Measurements from ENCODE around the gene SOX18.

- no peak for TF ChIP-seq TCF12 (IDR thresholded peaks at IDR 0.05; ENCODE audit: low read depth)
- TF ChIP-seq, protein P1, sequence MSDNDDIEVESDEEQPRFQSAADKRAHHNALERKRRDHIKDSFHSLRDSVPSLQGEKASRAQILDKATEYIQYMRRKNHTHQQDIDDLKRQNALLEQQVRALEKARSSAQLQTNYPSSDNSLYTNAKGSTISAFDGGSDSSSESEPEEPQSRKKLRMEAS (IDR thresholded peaks at IDR 0.05): no peak
- no peak for TF ChIP-seq RAD21 (IDR thresholded peaks at IDR 0.05; ENCODE audit: low read depth)
- TF ChIP-seq TAF1 (IDR thresholded peaks at IDR 0.05; ENCODE audit: low read depth): no peak
- TF ChIP-seq NFIC (IDR thresholded peaks at IDR 0.05): no peak
- no peak for TF ChIP-seq EP300 (IDR thresholded peaks at IDR 0.05; ENCODE audit: borderline replicate concordance)
- TF ChIP-seq, protein P2, sequence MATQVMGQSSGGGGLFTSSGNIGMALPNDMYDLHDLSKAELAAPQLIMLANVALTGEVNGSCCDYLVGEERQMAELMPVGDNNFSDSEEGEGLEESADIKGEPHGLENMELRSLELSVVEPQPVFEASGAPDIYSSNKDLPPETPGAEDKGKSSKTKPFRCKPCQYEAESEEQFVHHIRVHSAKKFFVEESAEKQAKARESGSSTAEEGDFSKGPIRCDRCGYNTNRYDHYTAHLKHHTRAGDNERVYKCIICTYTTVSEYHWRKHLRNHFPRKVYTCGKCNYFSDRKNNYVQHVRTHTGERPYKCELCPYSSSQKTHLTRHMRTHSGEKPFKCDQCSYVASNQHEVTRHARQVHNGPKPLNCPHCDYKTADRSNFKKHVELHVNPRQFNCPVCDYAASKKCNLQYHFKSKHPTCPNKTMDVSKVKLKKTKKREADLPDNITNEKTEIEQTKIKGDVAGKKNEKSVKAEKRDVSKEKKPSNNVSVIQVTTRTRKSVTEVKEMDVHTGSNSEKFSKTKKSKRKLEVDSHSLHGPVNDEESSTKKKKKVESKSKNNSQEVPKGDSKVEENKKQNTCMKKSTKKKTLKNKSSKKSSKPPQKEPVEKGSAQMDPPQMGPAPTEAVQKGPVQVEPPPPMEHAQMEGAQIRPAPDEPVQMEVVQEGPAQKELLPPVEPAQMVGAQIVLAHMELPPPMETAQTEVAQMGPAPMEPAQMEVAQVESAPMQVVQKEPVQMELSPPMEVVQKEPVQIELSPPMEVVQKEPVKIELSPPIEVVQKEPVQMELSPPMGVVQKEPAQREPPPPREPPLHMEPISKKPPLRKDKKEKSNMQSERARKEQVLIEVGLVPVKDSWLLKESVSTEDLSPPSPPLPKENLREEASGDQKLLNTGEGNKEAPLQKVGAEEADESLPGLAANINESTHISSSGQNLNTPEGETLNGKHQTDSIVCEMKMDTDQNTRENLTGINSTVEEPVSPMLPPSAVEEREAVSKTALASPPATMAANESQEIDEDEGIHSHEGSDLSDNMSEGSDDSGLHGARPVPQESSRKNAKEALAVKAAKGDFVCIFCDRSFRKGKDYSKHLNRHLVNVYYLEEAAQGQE (IDR thresholded peaks at IDR 0.05; ENCODE audit: low read depth): no peak
- TF ChIP-seq YY1 (IDR thresholded peaks at IDR 0.05; ENCODE audit: low read depth): no peak
- TF ChIP-seq CEBPB (IDR thresholded peaks at IDR 0.05): no peak
- no peak for TF ChIP-seq CREB1 (IDR thresholded peaks at IDR 0.05; ENCODE audit: low read depth)
These were observed 19.9 kb downstream of the SOX18 start for GRCh38 chr20:64029293-64030117.

All from Ishikawa (cell line).